Stimulated activated naive B cell treated with anti-CD40 and anti-IgM and Interleukin-4, amounts not matched to agents 10 μg/mL and 1 μg/mL and 100 μg/mL, for 72 hours (primary cell): ENCODE measurements around the gene LRRC63.

Experiments used
- ATAC-seq, 2 donors: fragments of 150-1000 bp; cut with Tn5 transposase; replicated peaks; 2 replicates each; pipeline ENCODE4 v1.10.0; 2021; ENCODE audit warnings: moderate library complexity in 1 of 2
- DNase-seq: peaks from one replicate; pipeline ENCODE4 v3.0.0; 2021
- H3K27ac Mint-ChIP-seq: one replicate; pipeline ENCODE4 v1.8.0; 2022; ENCODE audit warnings: mild to moderate bottlenecking, mixed read lengths
- H3K27me3 Mint-ChIP-seq, 2 donors: one replicate each; pipeline ENCODE4 v1.8.0; 2022; ENCODE audit warnings: mixed read lengths in 2 of 2
- H3K36me3 Mint-ChIP-seq, 2 donors: one replicate each; pipeline ENCODE4 v1.8.0; 2022; ENCODE audit warnings: mixed read lengths in 2 of 2, mild to moderate bottlenecking in 1 of 2
- H3K4me1 Mint-ChIP-seq, 2 donors: one replicate each; pipeline ENCODE4 v1.8.0; 2022; ENCODE audit warnings: mixed read lengths in 2 of 2, mild to moderate bottlenecking in 1 of 2
- H3K4me3 Mint-ChIP-seq, 2 donors: one replicate each; pipeline ENCODE4 v1.8.0; 2022; ENCODE audit warnings: mild to moderate bottlenecking in 2 of 2, mixed read lengths in 2 of 2, moderate library complexity in 1 of 2
- H3K9me3 Mint-ChIP-seq, 2 donors: one replicate each; pipeline ENCODE4 v1.8.0; 2022; ENCODE audit warnings: mixed read lengths in 2 of 2, mild to moderate bottlenecking in 1 of 2

LRRC63 gene

GRCh38 chr13:46295491-46296114 is 83.9 kb downstream of the LRRC63 start:
- DNase-seq (peak; percentile 31), ATAC-seq (peak; percentile 90 to 91)
- Mint-ChIP-seq H3K4me3 (peak overlapping the region; percentile 60 to 68), H3K36me3 (no peaks in the 10 kb centered on the region), H3K4me1 (peaks cover 18 to 22% of the 10 kb centered on the region in 2 donors), H3K27ac (peak overlapping the region; percentile 90), H3K9me3 (peaks cover 0 to 2% of the 10 kb centered on the region in 2 donors), H3K27me3 (no peaks in the 10 kb centered on the region)

DNA sequence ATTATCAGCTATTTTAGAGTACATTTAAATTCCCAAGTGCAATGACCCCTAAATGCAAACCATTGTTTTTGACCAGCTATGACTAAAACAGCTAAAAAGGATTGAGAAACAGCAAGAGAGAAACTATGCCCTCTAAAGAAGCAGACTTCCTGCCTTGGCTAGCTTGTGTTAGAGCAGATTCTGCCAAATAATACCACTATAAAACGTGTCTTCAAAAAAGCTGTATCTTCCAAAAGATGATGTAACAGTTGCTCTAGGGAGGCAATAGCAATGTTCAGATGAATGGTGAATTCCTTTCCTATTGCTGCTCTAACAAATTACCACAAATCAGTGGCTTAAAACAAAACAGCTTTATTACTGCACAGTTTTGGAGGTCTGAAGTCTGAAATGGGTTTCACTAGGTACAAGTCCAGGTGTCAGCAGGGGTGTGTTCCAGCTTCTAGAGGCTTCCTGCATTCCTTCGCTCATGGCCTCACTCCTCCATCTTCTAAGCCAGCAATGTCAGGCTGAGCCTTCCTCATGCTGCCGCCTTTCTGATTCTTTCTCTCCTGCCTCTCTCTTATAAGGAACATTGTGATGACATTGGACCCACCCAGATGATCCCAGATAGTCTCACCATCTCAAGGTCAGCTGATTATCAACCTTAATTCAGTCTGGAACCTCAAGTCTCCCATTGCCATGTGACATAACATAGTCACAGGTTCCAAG is 84.5 kb downstream of the LRRC63 start:
- H3K36me3 Mint-ChIP-seq: peaks cover 0 to under 1% of the 10 kb centered on the region in 2 donors
- peak; percentile 62 to 63 for ATAC-seq
- DNase-seq: no peak
- peaks cover 0 to 2% of the 10 kb centered on the region in 2 donors for H3K9me3 Mint-ChIP-seq
- H3K27ac Mint-ChIP-seq: peak overlapping the region; percentile 90
- H3K4me3 Mint-ChIP-seq: peak overlapping the region; percentile 60 to 68
- H3K4me1 Mint-ChIP-seq: peaks cover 18 to 20% of the 10 kb centered on the region in 2 donors
- no peaks in the 10 kb centered on the region for H3K27me3 Mint-ChIP-seq

DNA sequence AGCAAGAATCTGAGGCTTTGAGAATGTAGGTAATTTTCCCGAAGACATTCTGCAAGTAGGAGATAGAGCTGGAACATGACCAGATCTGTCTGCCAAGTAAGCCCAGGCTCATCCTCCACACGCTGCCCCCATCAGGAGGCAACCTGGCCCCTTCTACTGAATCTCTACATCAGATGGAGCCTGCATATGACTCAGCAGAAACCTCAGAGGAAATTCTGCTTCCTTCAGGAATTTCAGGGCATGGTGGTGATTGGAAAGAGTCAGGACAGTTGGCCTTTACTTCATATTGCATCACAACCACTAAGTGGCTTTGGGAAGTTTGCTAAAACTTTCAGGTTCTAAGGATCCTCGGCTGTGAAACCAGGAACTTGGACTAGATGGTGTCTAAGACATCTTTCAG is 85.2 kb downstream of the LRRC63 start:
- Mint-ChIP-seq H3K4me1 (peaks cover 18 to 20% of the 10 kb centered on the region in 2 donors), H3K9me3 (peaks cover 0 to 4% of the 10 kb centered on the region in 2 donors), H3K4me3 (no peak overlapping the region), H3K27me3 (no peaks in the 10 kb centered on the region), H3K36me3 (peaks cover 0 to 4% of the 10 kb centered on the region in 2 donors), H3K27ac (no peak overlapping the region)
- DNase-seq: no peak
- ATAC-seq: no peak

DNA sequence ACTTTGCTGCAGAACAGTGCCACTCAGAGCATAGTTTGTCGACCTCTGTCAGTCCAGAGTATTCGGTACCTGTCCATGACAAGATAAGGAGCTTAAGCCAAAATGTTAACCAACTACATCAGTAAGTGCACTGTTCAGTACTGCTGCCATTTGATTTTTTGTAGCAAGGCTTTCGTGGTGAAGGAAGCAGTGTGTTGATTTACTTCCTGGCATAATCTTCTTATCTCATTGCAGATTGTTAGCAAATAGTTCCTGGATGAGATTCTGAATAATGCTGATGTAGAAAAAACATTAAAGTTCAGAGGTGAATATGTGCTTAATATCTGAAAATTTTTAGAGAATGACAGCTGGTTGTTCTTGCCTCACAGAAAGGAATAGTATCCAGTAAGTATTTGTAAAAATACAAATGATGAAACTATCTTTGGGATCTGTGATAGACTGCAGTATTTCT is 85.7 kb downstream of the LRRC63 start:
- no peak overlapping the region for H3K4me3 Mint-ChIP-seq
- DNase-seq: no peak
- H3K4me1 Mint-ChIP-seq: peaks cover 18 to 20% of the 10 kb centered on the region in 2 donors

GRCh38 chr13:46303742-46304385 is 92.1 kb downstream of the LRRC63 start:
- peaks cover 0 to 4% of the 10 kb centered on the region in 2 donors for H3K36me3 Mint-ChIP-seq
- peaks cover 5 to 7% of the 10 kb centered on the region in 2 donors for H3K4me1 Mint-ChIP-seq
- H3K4me3 Mint-ChIP-seq: peak overlapping the region in 1 of 2 donors; percentile 2
- DNase-seq (no peak), ATAC-seq (peak; percentile 68 to 73)
- H3K27ac Mint-ChIP-seq: no peak overlapping the region
- peaks cover 0 to 4% of the 10 kb centered on the region in 2 donors for H3K27me3 Mint-ChIP-seq
- H3K9me3 Mint-ChIP-seq: peaks cover 4 to 6% of the 10 kb centered on the region in 2 donors

More for the DNA sequence above, 85.7 kb downstream of the LRRC63 start:
- Mint-ChIP-seq H3K27me3 (no peaks in the 10 kb centered on the region), H3K9me3 (peaks cover 2 to 5% of the 10 kb centered on the region in 2 donors), H3K27ac (no peak overlapping the region), H3K36me3 (peaks cover 0 to 4% of the 10 kb centered on the region in 2 donors)
- ATAC-seq: no peak

DNA sequence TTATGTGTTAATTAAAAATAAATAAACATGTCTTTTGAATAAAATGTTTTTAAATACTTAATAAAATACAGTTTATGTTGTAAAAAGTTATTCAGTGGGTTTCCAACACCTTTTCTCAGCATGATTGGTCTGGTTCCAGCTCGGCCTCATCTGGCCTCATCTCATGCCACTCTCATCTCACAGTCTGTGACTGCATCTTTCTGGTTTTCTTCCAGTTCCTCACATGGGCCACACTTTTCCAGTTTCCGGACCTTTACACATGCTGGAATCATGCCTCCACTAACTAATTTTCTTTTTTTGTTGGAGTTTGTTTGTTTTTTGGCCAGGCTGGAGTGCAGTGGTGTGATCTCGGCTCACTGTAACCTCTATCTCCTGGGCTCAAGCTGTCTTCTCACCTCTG is 92.8 kb downstream of the LRRC63 start:
- H3K4me3 Mint-ChIP-seq: no peak overlapping the region
- DNase-seq: no peak
- no peak for ATAC-seq
- peak overlapping the region; percentile 42 for H3K27ac Mint-ChIP-seq
- H3K27me3 Mint-ChIP-seq: peaks cover 0 to 4% of the 10 kb centered on the region in 2 donors
- H3K9me3 Mint-ChIP-seq: peaks cover 5 to 9% of the 10 kb centered on the region in 2 donors
- H3K4me1 Mint-ChIP-seq: peaks cover 5 to 7% of the 10 kb centered on the region in 2 donors
- H3K36me3 Mint-ChIP-seq: peaks cover 0 to 4% of the 10 kb centered on the region in 2 donors

- no peak for DNase-seq
Observed at GRCh38 chr13:46307554-46307953, 95.8 kb downstream of the LRRC63 start.

DNA sequence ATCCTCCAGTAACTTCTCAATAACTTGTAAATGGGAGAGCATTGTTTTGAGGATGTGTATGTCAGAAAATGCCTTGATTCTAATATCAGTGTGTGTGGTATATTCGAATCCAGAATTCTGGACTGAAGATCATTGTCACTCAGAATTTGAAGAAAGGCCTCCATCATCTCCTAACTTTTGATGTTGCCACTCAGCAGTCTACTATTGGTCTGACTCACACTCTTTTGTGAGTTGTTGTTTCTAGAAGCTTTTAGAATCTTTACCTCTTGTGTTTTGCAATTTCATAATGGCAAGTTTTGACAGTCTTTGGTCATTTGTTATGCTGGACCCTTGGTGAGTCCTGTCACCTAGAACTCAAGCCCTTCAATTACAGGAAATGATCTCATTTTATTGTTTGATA is 98.3 kb downstream of the LRRC63 start:
- DNase-seq (no peak), ATAC-seq (no peak)
- H3K27ac Mint-ChIP-seq: no peak overlapping the region
- H3K4me3 Mint-ChIP-seq: no peak overlapping the region
- peaks cover 0 to 4% of the 10 kb centered on the region in 2 donors for H3K36me3 Mint-ChIP-seq
- H3K27me3 Mint-ChIP-seq: peaks cover 0 to 4% of the 10 kb centered on the region in 2 donors
- peaks cover 7 to 10% of the 10 kb centered on the region in 2 donors for H3K9me3 Mint-ChIP-seq
- H3K4me1 Mint-ChIP-seq: peaks cover 4 to 6% of the 10 kb centered on the region in 2 donors

More at GRCh38 chr13:46307554-46307953, 95.8 kb downstream of the LRRC63 start:
- peaks cover 0 to 4% of the 10 kb centered on the region in 2 donors for H3K36me3 Mint-ChIP-seq
- no peak overlapping the region for H3K4me3 Mint-ChIP-seq
- peaks cover 0 to 4% of the 10 kb centered on the region in 2 donors for H3K27me3 Mint-ChIP-seq
- H3K4me1 Mint-ChIP-seq: peaks cover 7% of the 10 kb centered on the region in 2 donors
- H3K9me3 Mint-ChIP-seq: peaks cover 7 to 10% of the 10 kb centered on the region in 2 donors
- H3K27ac Mint-ChIP-seq: no peak overlapping the region
- no peak for ATAC-seq

- Mint-ChIP-seq H3K27ac (no peak overlapping the region), H3K9me3 (peaks cover 7 to 10% of the 10 kb centered on the region in 2 donors), H3K4me1 (peaks cover 4 to 6% of the 10 kb centered on the region in 2 donors), H3K4me3 (no peak overlapping the region), H3K36me3 (peaks cover 0 to 4% of the 10 kb centered on the region in 2 donors), H3K27me3 (peaks cover 0 to 4% of the 10 kb centered on the region in 2 donors)
- DNase-seq (no peak), ATAC-seq (no peak)
Observed at GRCh38 chr13:46311217-46311616, 99.5 kb downstream of the LRRC63 start.

GRCh38 chr13:46313024-46313423 is 101.3 kb downstream of the LRRC63 start:
- Mint-ChIP-seq H3K9me3 (peaks cover 7 to 10% of the 10 kb centered on the region in 2 donors), H3K4me3 (no peak overlapping the region), H3K36me3 (peaks cover 0 to 4% of the 10 kb centered on the region in 2 donors), H3K27ac (no peak overlapping the region), H3K4me1 (peaks cover 4 to 6% of the 10 kb centered on the region in 2 donors), H3K27me3 (peaks cover 0 to 4% of the 10 kb centered on the region in 2 donors)
- DNase-seq (no peak), ATAC-seq (no peak)

DNA sequence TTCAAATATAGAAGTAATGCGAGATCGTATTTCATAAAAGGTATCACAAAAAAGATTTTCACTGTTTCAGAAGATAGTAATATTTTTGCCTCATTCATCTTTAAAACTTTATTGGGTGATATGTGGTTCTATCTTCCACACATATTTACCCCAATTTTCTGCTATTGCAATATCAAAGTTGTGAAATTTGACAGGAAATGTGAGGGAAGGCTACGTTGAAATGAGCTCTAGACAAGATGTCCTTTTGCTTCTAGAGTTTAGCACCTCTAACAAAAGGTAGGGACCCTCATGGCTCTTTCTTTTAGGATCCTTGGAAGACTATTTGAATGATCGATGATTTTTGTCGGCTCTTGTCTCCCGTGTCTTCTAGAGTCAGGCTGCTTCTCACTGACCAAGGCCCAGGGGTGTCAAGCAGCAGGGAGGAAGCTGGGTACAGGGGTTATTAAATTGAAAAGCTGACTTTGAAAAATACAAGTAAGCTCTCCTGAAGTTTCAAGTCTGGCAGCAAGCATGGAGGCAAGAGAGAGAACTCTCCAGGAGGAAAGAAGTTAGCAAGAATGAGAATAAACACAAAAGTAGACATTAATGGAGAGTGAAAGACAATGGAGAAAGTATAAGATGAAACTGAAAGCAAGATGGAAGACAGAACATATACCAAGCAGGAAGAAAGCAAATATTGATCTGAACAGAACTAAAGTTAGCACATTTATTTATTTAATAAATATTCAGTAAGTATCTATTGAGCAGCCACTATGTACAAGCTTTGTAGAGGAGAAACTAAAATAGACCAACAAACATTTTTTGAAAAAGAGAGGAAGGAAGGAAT is 101.9 kb downstream of the LRRC63 start:
- H3K36me3 Mint-ChIP-seq: peaks cover 0 to 4% of the 10 kb centered on the region in 2 donors
- ATAC-seq (no peak), DNase-seq (no peak)
- H3K4me3 Mint-ChIP-seq: no peak overlapping the region
- peaks cover 0 to under 1% of the 10 kb centered on the region in 2 donors for H3K27me3 Mint-ChIP-seq
- no peak overlapping the region for H3K27ac Mint-ChIP-seq
- peaks cover 7 to 10% of the 10 kb centered on the region in 2 donors for H3K9me3 Mint-ChIP-seq
- peaks cover 5 to 9% of the 10 kb centered on the region in 2 donors for H3K4me1 Mint-ChIP-seq

DNA sequence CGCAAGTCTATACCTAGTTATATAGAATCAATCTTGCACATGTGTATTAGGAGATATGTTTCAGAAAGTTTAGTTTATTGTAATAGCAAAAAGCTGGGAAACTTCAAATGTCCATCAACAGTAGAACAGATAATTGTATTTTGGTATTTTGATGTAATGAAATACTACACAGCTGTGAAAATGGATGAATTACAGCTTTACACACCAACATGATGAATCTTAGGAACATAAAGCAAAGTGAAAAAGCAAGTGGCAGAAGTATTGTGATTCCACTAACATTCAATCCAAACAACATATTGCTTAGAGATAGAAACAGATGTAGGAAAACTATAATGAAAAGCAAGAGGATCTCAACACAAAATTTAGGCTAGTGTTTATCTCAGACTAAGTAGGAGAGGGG is 102.9 kb downstream of the LRRC63 start:
- Mint-ChIP-seq H3K4me3 (no peak overlapping the region), H3K36me3 (peaks cover 0 to 4% of the 10 kb centered on the region in 2 donors), H3K4me1 (peaks cover 11 to 15% of the 10 kb centered on the region in 2 donors), H3K27ac (no peak overlapping the region), H3K27me3 (no peaks in the 10 kb centered on the region), H3K9me3 (peaks cover 5 to 6% of the 10 kb centered on the region in 2 donors)
- DNase-seq: no peak
- ATAC-seq: no peak

DNA sequence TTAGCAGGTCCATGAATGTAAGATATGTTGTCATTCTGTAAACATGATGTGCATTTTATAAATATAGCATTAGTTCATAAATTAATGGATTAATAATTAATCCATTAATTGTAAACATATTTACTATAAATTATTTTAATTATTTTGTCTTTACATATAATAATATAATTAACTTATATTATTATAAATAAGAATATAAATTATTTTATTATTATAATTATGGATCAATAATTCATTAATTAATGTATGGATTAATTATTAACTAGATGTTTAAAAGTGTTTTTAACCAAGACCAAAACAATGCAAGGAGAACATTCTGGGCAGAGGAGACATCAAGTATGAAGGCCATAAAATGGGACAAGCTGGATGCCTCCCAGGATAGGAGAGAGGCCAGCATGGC is 103.3 kb downstream of the LRRC63 start:
- DNase-seq (no peak), ATAC-seq (no peak)
- H3K4me1 Mint-ChIP-seq: peaks cover 9 to 15% of the 10 kb centered on the region in 2 donors
- H3K36me3 Mint-ChIP-seq: peaks cover 0 to under 1% of the 10 kb centered on the region in 2 donors
- no peaks in the 10 kb centered on the region for H3K27me3 Mint-ChIP-seq
- H3K4me3 Mint-ChIP-seq: no peak overlapping the region
- peaks cover under 1 to 2% of the 10 kb centered on the region in 2 donors for H3K9me3 Mint-ChIP-seq
- H3K27ac Mint-ChIP-seq: no peak overlapping the region
